Transverse colon (tissue), 3 donors: ENCODE data around the gene UGT8.

Experiments used
- EP300 ChIP-seq: sonication (generic); formaldehyde crosslinking; IDR thresholded peaks from one replicate; pipeline ENCODE4 v1.6.1; 2017; ENCODE audit warnings: antibody characterized with exemption, low read depth
- POLR2A ChIP-seq: fragments of 450-650 bp; IDR thresholded peaks from one replicate; pipeline ENCODE4 v1.6.1; 2016; ENCODE audit warnings: antibody characterized with exemption, mild to moderate bottlenecking, moderate library complexity
- TF ChIP-seq, protein P1 (sequence below), 5 experiments: fragments of 200-600 bp in 3 of 5; fragments of 450-650 bp in 2 of 5; sonication (generic) in 3 of 5; IDR thresholded peaks; 1 replicate in 2 of 5; 2 replicates in 3 of 5; pipeline ENCODE4 v1.5.1; 2016 to 2017; ENCODE audit warnings: antibody characterized with exemption in 5 of 5, inconsistent platforms in 3 of 5, mild to moderate bottlenecking in 2 of 5, moderate library complexity in 1 of 5

DNA sequence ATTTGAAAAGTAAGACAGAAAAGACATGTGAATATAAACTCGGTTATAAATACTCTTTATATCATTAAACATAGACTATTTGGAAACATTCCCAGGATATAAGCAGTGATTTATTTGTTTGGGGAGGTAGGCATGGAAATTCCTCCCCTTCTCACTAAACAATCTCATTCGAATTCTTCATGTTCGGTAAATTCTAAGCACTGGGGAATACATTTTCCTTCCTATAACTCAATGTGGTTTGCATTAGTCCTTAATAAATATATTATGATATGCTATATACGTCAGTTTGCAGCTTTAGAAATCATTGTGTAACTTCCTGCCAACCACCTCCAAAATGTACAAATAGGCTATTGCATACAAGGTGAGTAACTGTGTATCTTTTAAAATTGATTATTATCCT, 99.6 kb downstream of the UGT8 start:
- TF ChIP-seq, protein P1, sequence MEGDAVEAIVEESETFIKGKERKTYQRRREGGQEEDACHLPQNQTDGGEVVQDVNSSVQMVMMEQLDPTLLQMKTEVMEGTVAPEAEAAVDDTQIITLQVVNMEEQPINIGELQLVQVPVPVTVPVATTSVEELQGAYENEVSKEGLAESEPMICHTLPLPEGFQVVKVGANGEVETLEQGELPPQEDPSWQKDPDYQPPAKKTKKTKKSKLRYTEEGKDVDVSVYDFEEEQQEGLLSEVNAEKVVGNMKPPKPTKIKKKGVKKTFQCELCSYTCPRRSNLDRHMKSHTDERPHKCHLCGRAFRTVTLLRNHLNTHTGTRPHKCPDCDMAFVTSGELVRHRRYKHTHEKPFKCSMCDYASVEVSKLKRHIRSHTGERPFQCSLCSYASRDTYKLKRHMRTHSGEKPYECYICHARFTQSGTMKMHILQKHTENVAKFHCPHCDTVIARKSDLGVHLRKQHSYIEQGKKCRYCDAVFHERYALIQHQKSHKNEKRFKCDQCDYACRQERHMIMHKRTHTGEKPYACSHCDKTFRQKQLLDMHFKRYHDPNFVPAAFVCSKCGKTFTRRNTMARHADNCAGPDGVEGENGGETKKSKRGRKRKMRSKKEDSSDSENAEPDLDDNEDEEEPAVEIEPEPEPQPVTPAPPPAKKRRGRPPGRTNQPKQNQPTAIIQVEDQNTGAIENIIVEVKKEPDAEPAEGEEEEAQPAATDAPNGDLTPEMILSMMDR (IDR thresholded peaks at IDR 0.05): no peak
- no peak for TF ChIP-seq POLR2A
- no peak for TF ChIP-seq EP300
